Kidney (tissue), 14 donors: ENCODE data around the gene SCTR. TPM values are rescaled to one million over a fixed set of nuclear protein-coding genes. Genes with fewer than 3 reads are reported as not detected.

Experiments
- DNase-seq, 5 donors: peaks; one replicate each; pipeline ENCODE4 v3.0.0-alpha.2; 2013 to 2020
- FAIRE-seq: peaks from 2 replicates; lab custom pipeline; 2012; peaks lifted over from hg19 to GRCh38; lab: Jason Lieb, UNC
- H3K27ac ChIP-seq, 2 donors: one replicate each; pipeline ENCODE4 v1.7.0; 2013; ENCODE audit warnings: low read depth in 2 of 2, low read length in 2 of 2, inconsistent platforms in 1 of 2
- H3K27me3 ChIP-seq: one replicate; pipeline ENCODE4 v1.7.1; 2013; ENCODE audit warnings: low read length, inconsistent platforms; ENCODE audit not compliant: control insufficient read depth, insufficient read depth
- H3K36me3 ChIP-seq, 3 donors: one replicate each; pipeline versions ENCODE4 v1.7.0 to v1.7.1; 2013; ENCODE audit warnings: low read length in 3 of 3, control low read depth in 1 of 3, inconsistent platforms in 1 of 3; ENCODE audit not compliant: insufficient read depth in 3 of 3, control insufficient read depth in 2 of 3
- H3K4me1 ChIP-seq, 3 donors: one replicate each; pipeline versions ENCODE4 v1.7.0 to v1.7.1; 2013; ENCODE audit warnings: low read length in 3 of 3, inconsistent platforms in 1 of 3, low read depth in 1 of 3; ENCODE audit not compliant: control insufficient read depth in 2 of 3, insufficient read depth in 2 of 3
- H3K4me3 ChIP-seq, 3 donors: one replicate each; pipeline versions ENCODE4 v1.7.0 to v1.8.1; 2013; ENCODE audit warnings: low read length in 3 of 3, control low read depth in 1 of 3, inconsistent platforms in 1 of 3
- H3K9ac ChIP-seq, 3 donors: one replicate each; pipeline versions ENCODE4 v1.7.0 to v1.7.1; 2013; ENCODE audit warnings: low read length in 3 of 3, control low read depth in 1 of 3, inconsistent platforms in 1 of 3
- H3K9me3 ChIP-seq, 3 donors: one replicate each; pipeline versions ENCODE4 v1.7.0 to v1.7.1; 2013; ENCODE audit warnings: low read length in 3 of 3, control low read depth in 1 of 3, inconsistent platforms in 1 of 3; ENCODE audit not compliant: control insufficient read depth in 2 of 3, insufficient read depth in 1 of 3
- CTCF ChIP-seq: IDR thresholded peaks from 3 replicates; pipeline ENCODE4 v1.5.1; 2012; ENCODE audit warnings: mild to moderate bottlenecking, moderate library complexity, borderline replicate concordance; ENCODE audit not compliant: insufficient read depth; ENCODE audit errors: extremely low read depth
- intact Hi-C: fragments of 100-400 bp; cut with DNase I; formaldehyde crosslinking; loops from one replicate; pipeline ENCODE4 v1.11.1; 2022
- polyA plus RNA-seq: library from polyadenylated mRNA; stranded (reverse); fragments of 350-450 nt; fragmentation: Illumina TruSeq; extraction: RNeasy Lipid Tissue Mini Kit (QIAGEN cat#74804); gene quantifications from one replicate; pipeline ENCODE4 v1.2.3, GENCODE V29; 2014; ENCODE audit warnings: low read depth, low replicate concordance; ENCODE audit not compliant: insufficient read depth
- total RNA-seq: library from RNA; stranded (reverse); fragmentation: NEBNext Ultra II Directional; extraction: Animal tissue kit (Norgen Biotek cat#: 25700); gene quantifications from one replicate; pipeline ENCODE4 v1.2.1, GENCODE V29; 2021
- donor health status: control.
- donor health status: control.
- donor health status: control.
- donor health status: control.
- donor health status: control.
- donor health status: DM: yes; HTN: yes; CAD: no.
- donor health status: Normal renal cell carcinoma (clear cell type).

SCTR gene
- total and polyA plus RNA-seq, 2 donors from 2014 or later = 7.3 to 15.9 TPM

- Histone ChIP-seq H3K27me3 (no peaks in the 10 kb centered on the region), H3K4me1 (no peaks in the 10 kb centered on the region), H3K9me3 (no peaks in the 10 kb centered on the region), H3K36me3 (no peaks in the 10 kb centered on the region), H3K9ac (no peak overlapping the region), H3K27ac (peak overlapping the region; percentile 11 to 22), H3K4me3 (no peak overlapping the region)
- intact Hi-C loops = no loop called here
- TF ChIP-seq CTCF = no peak
- DNase-seq (no peak), FAIRE-seq (no peak)
Measured at GRCh38 chr2:119549241-119549640, 25.0 kb upstream of the SCTR start.

- Histone ChIP-seq H3K4me3 (no peak overlapping the region), H3K9me3 (no peaks in the 10 kb centered on the region), H3K27ac (no peak overlapping the region), H3K27me3 (no peaks in the 10 kb centered on the region), H3K36me3 (no peaks in the 10 kb centered on the region), H3K9ac (no peak overlapping the region), H3K4me1 (no peaks in the 10 kb centered on the region)
- FAIRE-seq (no peak), DNase-seq (no peak)
- no peak for TF ChIP-seq CTCF
- intact Hi-C loops = no loop called here
Measured at GRCh38 chr2:119548516-119549120, 24.3 kb upstream of the SCTR start.

- intact Hi-C loops = no loop called here
- DNase-seq = peak in 2 of 5 donors; percentile 32 to 55
- Histone ChIP-seq H3K4me3 (no peak overlapping the region), H3K27me3 (no peaks in the 10 kb centered on the region), H3K9ac (no peak overlapping the region), H3K36me3 (no peaks in the 10 kb centered on the region), H3K27ac (no peak overlapping the region), H3K4me1 (no peaks in the 10 kb centered on the region), H3K9me3 (no peaks in the 10 kb centered on the region)
- TF ChIP-seq CTCF = no peak
- no peak for FAIRE-seq
Measured at GRCh38 chr2:119546447-119546767, 22.1 kb upstream of the SCTR start.
